Natural killer cell (primary cell): Measurements from ENCODE around the gene MOB1A. TPM values are rescaled to one million over a fixed set of nuclear protein-coding genes. Genes with fewer than 3 reads are reported as not detected.

ENCODE experiments used
- ATAC-seq, 3 donors: fragments of 150-1000 bp in 2 of 3; fragments of 200-7000 bp in 1 of 3; cut with Tn5 transposase; 1 replicate in 1 of 3; 2 replicates in 2 of 3; pipeline ENCODE4 v1.10.0; 2021; ENCODE audit warnings: mild to moderate bottlenecking in 2 of 3, moderate library complexity in 2 of 3
- DNase-seq, 2 donors: peaks; one replicate each; pipeline versions ENCODE4 v3.0.0 to v3.0.0-alpha.2; 2013 to 2021; ENCODE audit warnings: mixed read lengths in 1 of 2
- H3K27ac ChIP-seq: one replicate; pipeline ENCODE4 v1.5.1; 2013; ENCODE audit warnings: mild to moderate bottlenecking, low read length
- H3K27me3 ChIP-seq: one replicate; pipeline ENCODE4 v1.6.1; 2013; ENCODE audit warnings: low read length; ENCODE audit not compliant: control insufficient read depth, insufficient read depth
- H3K36me3 ChIP-seq: one replicate; pipeline ENCODE4 v1.6.1; 2013; ENCODE audit warnings: low read length; ENCODE audit not compliant: control insufficient read depth, insufficient read depth
- H3K4me1 ChIP-seq: one replicate; pipeline ENCODE4 v1.6.1; 2013; ENCODE audit warnings: low read length; ENCODE audit not compliant: control insufficient read depth, insufficient read depth
- H3K4me3 ChIP-seq: one replicate; pipeline ENCODE4 v1.5.1; 2013; ENCODE audit warnings: low read length
- H3K9me3 ChIP-seq: one replicate; pipeline ENCODE4 v1.6.1; 2013; ENCODE audit warnings: low read length; ENCODE audit not compliant: control insufficient read depth, insufficient read depth
- H3K27ac Mint-ChIP-seq, 2 donors: one replicate each; pipeline ENCODE4 v1.8.0; 2022; ENCODE audit warnings: mild to moderate bottlenecking in 2 of 2, mixed read lengths in 2 of 2, moderate library complexity in 1 of 2
- H3K27me3 Mint-ChIP-seq, 2 donors: one replicate each; pipeline ENCODE4 v1.8.0; 2022; ENCODE audit warnings: low read depth in 2 of 2, mixed read lengths in 2 of 2
- H3K36me3 Mint-ChIP-seq: one replicate; pipeline ENCODE4 v1.8.0; 2022; ENCODE audit warnings: mixed read lengths
- H3K4me1 Mint-ChIP-seq, 2 donors: one replicate each; pipeline ENCODE4 v1.8.0; 2022; ENCODE audit warnings: mixed read lengths in 2 of 2
- H3K4me3 Mint-ChIP-seq: one replicate; pipeline ENCODE4 v1.8.0; 2022; ENCODE audit warnings: mild to moderate bottlenecking, moderate library complexity, mixed read lengths
- H3K9me3 Mint-ChIP-seq, 2 donors: one replicate each; pipeline ENCODE4 v1.8.0; 2022; ENCODE audit warnings: mixed read lengths in 2 of 2
- WGBS: methylation state at CpG from one replicate; pipeline ENCODE4 v1.1.7; 2013; ENCODE audit warnings: missing lambda C conversion rate; ENCODE audit not compliant: insufficient coverage; 5-methylcytosine and 5-hydroxymethylcytosine counted together
- intact Hi-C: fragments of 100-400 bp; cut with micrococcal nuclease; formaldehyde crosslinking; loops from one replicate; pipeline ENCODE4 v1.14.2; 2022
- total RNA-seq, 4 donors: library from RNA; stranded (reverse); fragments of 120-200 nt in 1 of 4; gene quantifications; one replicate each; pipeline versions ENCODE4 v1.2.3 to v1.2.4, GENCODE V29; 2013 to 2022
- TF ChIP-seq, protein P1 (sequence below): fragments of 200-600 bp; IDR thresholded peaks from one replicate; pipeline ENCODE4 v1.8.0; 2022; ENCODE audit warnings: antibody characterized with exemption

Gene MOB1A
- total RNA-seq, 3 donors from 2014 or later (not counting 1 experiment from before 2014, with no cell fraction given) = 211 to 239 (median 222) TPM

- peak overlapping the region; percentile 97 for H3K27ac Mint-ChIP-seq
- H3K36me3 Mint-ChIP-seq = no peaks in the 10 kb centered on the region
- ATAC-seq (peak in 2 of 3 donors; percentile 18 to 64), DNase-seq (peak in 1 of 2 donors; percentile 45)
- TF ChIP-seq, protein P1, sequence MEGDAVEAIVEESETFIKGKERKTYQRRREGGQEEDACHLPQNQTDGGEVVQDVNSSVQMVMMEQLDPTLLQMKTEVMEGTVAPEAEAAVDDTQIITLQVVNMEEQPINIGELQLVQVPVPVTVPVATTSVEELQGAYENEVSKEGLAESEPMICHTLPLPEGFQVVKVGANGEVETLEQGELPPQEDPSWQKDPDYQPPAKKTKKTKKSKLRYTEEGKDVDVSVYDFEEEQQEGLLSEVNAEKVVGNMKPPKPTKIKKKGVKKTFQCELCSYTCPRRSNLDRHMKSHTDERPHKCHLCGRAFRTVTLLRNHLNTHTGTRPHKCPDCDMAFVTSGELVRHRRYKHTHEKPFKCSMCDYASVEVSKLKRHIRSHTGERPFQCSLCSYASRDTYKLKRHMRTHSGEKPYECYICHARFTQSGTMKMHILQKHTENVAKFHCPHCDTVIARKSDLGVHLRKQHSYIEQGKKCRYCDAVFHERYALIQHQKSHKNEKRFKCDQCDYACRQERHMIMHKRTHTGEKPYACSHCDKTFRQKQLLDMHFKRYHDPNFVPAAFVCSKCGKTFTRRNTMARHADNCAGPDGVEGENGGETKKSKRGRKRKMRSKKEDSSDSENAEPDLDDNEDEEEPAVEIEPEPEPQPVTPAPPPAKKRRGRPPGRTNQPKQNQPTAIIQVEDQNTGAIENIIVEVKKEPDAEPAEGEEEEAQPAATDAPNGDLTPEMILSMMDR = no peak
- WGBS = 5% methylated on average over 6 of the region's 6 CpGs
- H3K36me3 ChIP-seq = peaks cover 18% of the 10 kb centered on the region
- no peaks in the 10 kb centered on the region for H3K9me3 ChIP-seq
- no peak overlapping the region for H3K4me3 ChIP-seq
- H3K9me3 Mint-ChIP-seq = no peaks in the 10 kb centered on the region
- H3K27me3 ChIP-seq = no peaks in the 10 kb centered on the region
- H3K4me3 Mint-ChIP-seq = peak overlapping the region; percentile 57
- peak overlapping the region; percentile 87 for H3K27ac ChIP-seq
- peaks cover 38% of the 10 kb centered on the region for H3K4me1 ChIP-seq
- intact Hi-C loops = no loop called here
- no peaks in the 10 kb centered on the region for H3K27me3 Mint-ChIP-seq
- peaks cover 42 to 48% of the 10 kb centered on the region in 2 donors for H3K4me1 Mint-ChIP-seq
Measured at GRCh38 chr2:74205596-74205995, 26.9 kb upstream of the MOB1A start.

DNA sequence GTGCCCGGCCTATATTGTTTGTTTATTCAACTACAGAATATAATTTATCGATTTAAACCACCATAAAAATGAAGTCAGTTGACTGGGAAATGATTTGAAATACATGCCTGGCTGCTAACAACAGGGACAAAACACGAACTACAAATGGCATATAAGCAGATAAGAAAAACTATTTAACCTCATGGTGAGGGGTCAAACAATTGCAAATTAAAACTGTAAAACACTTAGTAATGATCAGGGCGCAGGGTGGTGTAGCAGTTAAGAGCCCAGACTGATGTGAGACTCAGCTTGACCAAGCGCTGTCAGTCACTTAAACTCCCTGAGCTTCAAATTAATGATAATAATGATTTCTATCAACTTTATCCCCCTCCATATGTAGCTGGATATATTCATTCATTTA, 26.4 kb upstream of the MOB1A start:
- no peak for ATAC-seq
- Mint-ChIP-seq H3K9me3 (no peaks in the 10 kb centered on the region), H3K4me1 (peaks cover 47 to 52% of the 10 kb centered on the region in 2 donors), H3K4me3 (peak overlapping the region; percentile 57), H3K27ac (peak overlapping the region; percentile 97), H3K36me3 (no peaks in the 10 kb centered on the region), H3K27me3 (no peaks in the 10 kb centered on the region)
- no peaks in the 10 kb centered on the region for H3K9me3 ChIP-seq
- peak overlapping the region; percentile 87 for H3K27ac ChIP-seq
- intact Hi-C loops = no loop called here
- no peak overlapping the region for H3K4me3 ChIP-seq
- peaks cover 38% of the 10 kb centered on the region for H3K4me1 ChIP-seq
- TF ChIP-seq, protein P1 = no peak
- 80% methylated on average over 3 of the region's 5 CpGs for WGBS
- peaks cover 14% of the 10 kb centered on the region for H3K36me3 ChIP-seq
- no peaks in the 10 kb centered on the region for H3K27me3 ChIP-seq
- no peak for DNase-seq

- peak overlapping the region; percentile 97 for H3K27ac Mint-ChIP-seq
- H3K27ac ChIP-seq = no peak overlapping the region
- WGBS = 76% methylated on average over 3 of the region's 3 CpGs
- H3K36me3 Mint-ChIP-seq = no peaks in the 10 kb centered on the region
- ATAC-seq (no peak), DNase-seq (no peak)
- no peaks in the 10 kb centered on the region for H3K9me3 ChIP-seq
- intact Hi-C loops = no loop called here
- no peaks in the 10 kb centered on the region for H3K27me3 Mint-ChIP-seq
- H3K4me3 ChIP-seq = no peak overlapping the region
- no peaks in the 10 kb centered on the region for H3K27me3 ChIP-seq
- H3K4me1 Mint-ChIP-seq = peaks cover 54 to 56% of the 10 kb centered on the region in 2 donors
- H3K36me3 ChIP-seq = peaks cover 7% of the 10 kb centered on the region
- H3K4me1 ChIP-seq = peaks cover 45% of the 10 kb centered on the region
- H3K4me3 Mint-ChIP-seq = no peak overlapping the region
- no peaks in the 10 kb centered on the region for H3K9me3 Mint-ChIP-seq
- TF ChIP-seq, protein P1 = no peak
Measured at GRCh38 chr2:74204436-74204835, 25.8 kb upstream of the MOB1A start.

DNA sequence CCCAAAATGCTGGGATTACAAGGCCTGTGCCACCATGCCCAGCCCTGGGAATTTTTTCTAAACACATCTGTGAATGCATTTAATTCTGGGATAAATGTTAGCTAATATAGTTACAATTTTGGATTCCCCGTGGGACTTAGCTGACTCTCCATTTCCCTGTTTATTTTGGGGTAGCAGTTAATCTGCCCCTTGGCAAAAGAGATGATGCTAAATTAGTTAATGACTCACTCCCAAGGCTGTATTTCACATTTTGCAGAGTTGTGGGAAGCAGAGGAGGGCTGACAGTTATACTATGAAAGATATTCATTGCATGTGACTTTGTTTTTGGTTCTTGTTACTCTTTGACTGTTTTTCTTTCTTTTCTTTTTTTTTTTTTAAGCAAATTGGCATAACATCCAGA, 22.9 kb upstream of the MOB1A start:
- Mint-ChIP-seq H3K27me3 (no peaks in the 10 kb centered on the region), H3K9me3 (no peaks in the 10 kb centered on the region), H3K4me3 (peak overlapping the region; percentile 63), H3K27ac (no peak overlapping the region), H3K4me1 (peaks cover 53% of the 10 kb centered on the region in 2 donors), H3K36me3 (no peaks in the 10 kb centered on the region)
- H3K27ac ChIP-seq = no peak overlapping the region
- TF ChIP-seq, protein P1 = no peak
- H3K9me3 ChIP-seq = no peaks in the 10 kb centered on the region
- no peak for DNase-seq
- H3K4me1 ChIP-seq = peaks cover 37% of the 10 kb centered on the region
- WGBS = 100% methylated on average over 1 of the region's 1 CpG
- intact Hi-C loops = no loop called here
- no peaks in the 10 kb centered on the region for H3K36me3 ChIP-seq
- no peak for ATAC-seq
- H3K4me3 ChIP-seq = no peak overlapping the region
- H3K27me3 ChIP-seq = no peaks in the 10 kb centered on the region
